Smooth muscle cell (in vitro differentiated cells): ENCODE measurements around the gene CD180. TPM values are rescaled to one million over a fixed set of nuclear protein-coding genes. Genes with fewer than 3 reads are reported as not detected.

Experiments
- DNase-seq: peaks from one replicate; lab custom pipeline; 2025; ENCODE audit not compliant: unreplicated experiment; lab: John Stamatoyannopoulos, UW
- H2AFZ ChIP-seq: fragments of 200-600 bp; sonication (generic); 2 replicates; pipeline ENCODE4 v1.6.0; 2016; ENCODE audit warnings: antibody characterized with exemption, low read depth, mild to moderate bottlenecking
- H3F3A ChIP-seq: fragments of 200-600 bp; sonication (generic); 2 replicates; pipeline ENCODE4 v1.6.0; 2017; ENCODE audit warnings: antibody characterized with exemption, low read depth
- H3K27ac ChIP-seq: fragments of 200-600 bp; sonication (generic); 2 replicates; pipeline ENCODE4 v1.5.1; 2016; ENCODE audit warnings: low read depth, mild to moderate bottlenecking
- H3K27me3 ChIP-seq: fragments of 200-600 bp; sonication (generic); 2 replicates; pipeline ENCODE4 v1.6.1; 2016; ENCODE audit warnings: low read depth, mild to moderate bottlenecking
- H3K36me3 ChIP-seq: fragments of 200-600 bp; sonication (generic); 2 replicates; pipeline ENCODE4 v1.5.1; 2016; ENCODE audit warnings: low read depth
- H3K4me1 ChIP-seq: fragments of 200-600 bp; sonication (generic); 2 replicates; pipeline ENCODE4 v1.5.1; 2016; ENCODE audit warnings: low read depth
- H3K4me2 ChIP-seq: fragments of 200-600 bp; sonication (generic); 2 replicates; pipeline ENCODE4 v1.6.0; 2016; ENCODE audit warnings: mild to moderate bottlenecking
- H3K4me3 ChIP-seq: fragments of 200-600 bp; sonication (generic); 2 replicates; pipeline ENCODE4 v1.5.1; 2016; ENCODE audit warnings: mild to moderate bottlenecking
- H3K79me2 ChIP-seq: fragments of 200-600 bp; sonication (generic); 2 replicates; pipeline ENCODE4 v1.6.0; 2016; ENCODE audit warnings: low read depth, mild to moderate bottlenecking
- H3K9ac ChIP-seq: fragments of 200-600 bp; sonication (generic); 2 replicates; pipeline ENCODE4 v1.6.0; 2016; ENCODE audit warnings: low read depth
- H3K9me3 ChIP-seq: fragments of 200-600 bp; sonication (generic); replicated peaks from 2 replicates; pipeline ENCODE4 v1.5.1; 2016; ENCODE audit warnings: low read depth
- H4K20me1 ChIP-seq: fragments of 200-600 bp; sonication (generic); 2 replicates; pipeline ENCODE4 v1.6.0; 2016; ENCODE audit warnings: low read depth
- CTCF ChIP-seq: fragments of 200-600 bp; sonication (generic); IDR thresholded peaks from 2 replicates; pipeline ENCODE4 v1.5.1; 2017; ENCODE audit warnings: borderline replicate concordance, mild to moderate bottlenecking, antibody characterized with exemption; ENCODE audit not compliant: insufficient read depth, poor library complexity, severe bottlenecking
- WGBS: methylation state at CpG from one replicate; pipeline ENCODE4 v1.1.7; 2016; ENCODE audit warnings: low lambda C conversion rate; 5-methylcytosine and 5-hydroxymethylcytosine counted together
- polyA plus RNA-seq: library from polyadenylated mRNA; unstranded; fragments of >200 nt; fragmentation: Nextera tagmentation; extraction: Ambion mirVana; gene quantifications from 2 replicates; pipeline ENCODE4 v1.2.1, GENCODE V29; 2016
- total RNA-seq: library from RNA; depleted of rRNA; stranded (reverse); fragments of >200 nt; gene quantifications from 2 replicates; pipeline ENCODE4 v1.2.3, GENCODE V29; 2014

The CD180 gene
- total and polyA plus RNA-seq, 2 experiments from 2014 or later, result not detected

GRCh38 chr5:67140413-67140812 is 56.2 kb downstream of the CD180 start:
- H3K9ac ChIP-seq, result no peak overlapping the region
- no peaks in the 10 kb centered on the region for H3K36me3 ChIP-seq
- no peak overlapping the region for H3K4me3 ChIP-seq
- H3K4me1 ChIP-seq, result no peaks in the 10 kb centered on the region
- H3K27ac ChIP-seq, result no peak overlapping the region
- H3F3A ChIP-seq, result no peaks in the 10 kb centered on the region
- no peak overlapping the region for H2AFZ ChIP-seq
- no peaks in the 10 kb centered on the region for H3K9me3 ChIP-seq
- H4K20me1 ChIP-seq, result no peaks in the 10 kb centered on the region
- no peaks in the 10 kb centered on the region for H3K27me3 ChIP-seq
- no peaks in the 10 kb centered on the region for H3K79me2 ChIP-seq
- H3K4me2 ChIP-seq, result no peak overlapping the region
- WGBS, result 99% methylated on average over 4 of the region's 4 CpGs
- TF ChIP-seq CTCF, result no peak
- DNase-seq, result no peak

GRCh38 chr5:67139030-67139429 is 57.6 kb downstream of the CD180 start:
- H3F3A ChIP-seq, result no peaks in the 10 kb centered on the region
- H3K79me2 ChIP-seq, result no peaks in the 10 kb centered on the region
- H3K9ac ChIP-seq, result no peak overlapping the region
- H3K27ac ChIP-seq, result no peak overlapping the region
- no peaks in the 10 kb centered on the region for H3K9me3 ChIP-seq
- H3K27me3 ChIP-seq, result no peaks in the 10 kb centered on the region
- 95% methylated on average over 5 of the region's 5 CpGs for WGBS
- no peak overlapping the region for H3K4me3 ChIP-seq
- H3K36me3 ChIP-seq, result no peaks in the 10 kb centered on the region
- TF ChIP-seq CTCF, result no peak
- no peak overlapping the region for H3K4me2 ChIP-seq
- H2AFZ ChIP-seq, result no peak overlapping the region
- no peak for DNase-seq
- H3K4me1 ChIP-seq, result no peaks in the 10 kb centered on the region
- H4K20me1 ChIP-seq, result no peaks in the 10 kb centered on the region

- Histone ChIP-seq H3K4me1 (no peaks in the 10 kb centered on the region), H3K9ac (no peak overlapping the region), H3K9me3 (no peaks in the 10 kb centered on the region), H3K27ac (no peak overlapping the region), H3K27me3 (no peaks in the 10 kb centered on the region), H3K36me3 (no peaks in the 10 kb centered on the region), H3K4me2 (no peak overlapping the region), H3F3A (no peaks in the 10 kb centered on the region), H2AFZ (no peak overlapping the region), H3K4me3 (no peak overlapping the region), H4K20me1 (no peaks in the 10 kb centered on the region), H3K79me2 (no peaks in the 10 kb centered on the region)
- TF ChIP-seq CTCF, result no peak
- 89% methylated on average over 6 of the region's 6 CpGs for WGBS
- no peak for DNase-seq
Observed at GRCh38 chr5:67135381-67135984, 61.1 kb downstream of the CD180 start.

- H3K36me3 ChIP-seq, result no peaks in the 10 kb centered on the region
- 96% methylated on average over 3 of the region's 3 CpGs for WGBS
- H3K9me3 ChIP-seq, result no peaks in the 10 kb centered on the region
- H3F3A ChIP-seq, result no peaks in the 10 kb centered on the region
- H3K27ac ChIP-seq, result no peak overlapping the region
- H3K4me2 ChIP-seq, result no peak overlapping the region
- H3K4me3 ChIP-seq, result no peak overlapping the region
- no peak overlapping the region for H3K9ac ChIP-seq
- H4K20me1 ChIP-seq, result no peaks in the 10 kb centered on the region
- no peaks in the 10 kb centered on the region for H3K27me3 ChIP-seq
- H3K79me2 ChIP-seq, result no peaks in the 10 kb centered on the region
- no peak overlapping the region for H2AFZ ChIP-seq
- DNase-seq, result no peak
- no peaks in the 10 kb centered on the region for H3K4me1 ChIP-seq
- TF ChIP-seq CTCF, result no peak
Observed at GRCh38 chr5:67133776-67134175, 62.8 kb downstream of the CD180 start.
